A673 (cell line): Measurements from ENCODE around the gene PVALB.

ENCODE experiments used
- CTCF ChIP-seq: fragments of 300-800, 200-600 bp; sonication (generic); conservative IDR thresholded peaks from 2 replicates; pipeline ENCODE4 v1.5.1; 2017; ENCODE audit warnings: low read depth, mild to moderate bottlenecking, antibody characterized with exemption, low read length, moderate library complexity, mixed read lengths
- EZH2 ChIP-seq: fragments of 200-600 bp; sonication (generic); IDR thresholded peaks from 2 replicates; pipeline ENCODE4 v1.6.1; 2017; ENCODE audit warnings: borderline replicate concordance, low read depth, mild to moderate bottlenecking, mixed read lengths, antibody characterized with exemption, low read length; ENCODE audit not compliant: poor library complexity, severe bottlenecking

GRCh38 chr22:36817525-36817848, 652 bp upstream of the PVALB start:
- no peak for TF ChIP-seq CTCF
- no peak for TF ChIP-seq EZH2
